Caco-2 (cell line): ENCODE measurements around the gene NFAT5. TPM values are rescaled to one million over a fixed set of nuclear protein-coding genes. Genes with fewer than 3 reads are reported as not detected.

Experiments used
- BruUV-seq: library from RNA; stranded (reverse); fragments of 400-500 nt; replicated peaks from 2 replicates; lab custom pipeline; 2021; lab: Mats Ljungman, UMichigan
- CTCF ChIA-PET: fragments of 300-600 bp; sonication (Branson Sonifier 250); formaldehyde crosslinking; loops from one replicate; lab custom pipeline; 2022; ENCODE audit warnings: antibody characterized with exemption; lab: Charles Lee
- POLR2A ChIA-PET: fragments of 300-600 bp; sonication (Branson Sonifier 250); formaldehyde crosslinking; loops from one replicate; lab custom pipeline; 2022; ENCODE audit warnings: antibody characterized with exemption; lab: Charles Lee
- DNase-seq, 2 experiments: peaks; one replicate each; pipeline versions ENCODE4 v3.0.0 to v3.0.0-alpha.2; 2020 to 2022
- H3K27me3 ChIP-seq: replicated peaks from 2 replicates; pipeline ENCODE4 v1.6.0; 2011; ENCODE audit warnings: low read length; ENCODE audit not compliant: control insufficient read depth, insufficient read depth
- H3K36me3 ChIP-seq: 2 replicates; pipeline ENCODE4 v1.5.1; 2011; ENCODE audit warnings: low read length; ENCODE audit not compliant: control insufficient read depth, insufficient read depth
- H3K4me1 ChIP-seq: fragments of 250-450 bp; sonication (Bioruptor Pico); 2 replicates; pipeline ENCODE4 v1.5.1; 2020; ENCODE audit warnings: mild to moderate bottlenecking
- H3K4me3 ChIP-seq: 2 replicates; pipeline ENCODE4 v1.5.1; 2011; ENCODE audit warnings: low read depth, mild to moderate bottlenecking, control low read depth, low read length
- H3K9me3 ChIP-seq: fragments of 250-450 bp; sonication (Bioruptor Pico); 2 replicates; pipeline ENCODE4 v1.5.1; 2020; ENCODE audit warnings: mild to moderate bottlenecking, moderate library complexity
- H3K27ac Mint-ChIP-seq: one replicate; pipeline ENCODE4 v1.8.0; 2022; ENCODE audit warnings: mixed read lengths; ENCODE audit not compliant: unreplicated experiment
- H3K27me3 Mint-ChIP-seq: one replicate; pipeline ENCODE4 v1.8.0; 2022; ENCODE audit warnings: mixed read lengths; ENCODE audit not compliant: insufficient read depth, unreplicated experiment
- H3K36me3 Mint-ChIP-seq: one replicate; pipeline ENCODE4 v1.8.0; 2022; ENCODE audit warnings: mild to moderate bottlenecking, mixed read lengths; ENCODE audit not compliant: insufficient read depth, unreplicated experiment
- H3K4me1 Mint-ChIP-seq: one replicate; pipeline ENCODE4 v1.8.0; 2022; ENCODE audit warnings: low read depth, mixed read lengths; ENCODE audit not compliant: unreplicated experiment
- H3K4me3 Mint-ChIP-seq: one replicate; pipeline ENCODE4 v1.8.0; 2022; ENCODE audit warnings: mild to moderate bottlenecking, moderate library complexity, mixed read lengths; ENCODE audit not compliant: unreplicated experiment
- H3K9me3 Mint-ChIP-seq: one replicate; pipeline ENCODE4 v1.8.0; 2022; ENCODE audit warnings: mixed read lengths; ENCODE audit not compliant: unreplicated experiment
- CTCF ChIP-seq, 2 experiments: fragments of 200-600 bp in 1 of 2; IDR thresholded peaks; 1 replicate in 1 of 2; 2 replicates in 1 of 2; pipeline versions ENCODE4 v1.5.1 to v1.8.0; 2011 to 2022; ENCODE audit warnings: antibody characterized with exemption in 1 of 2, control low read depth in 1 of 2, inconsistent platforms in 1 of 2, low read depth in 1 of 2, low read length in 1 of 2, mild to moderate bottlenecking in 1 of 2, moderate library complexity in 1 of 2; ENCODE audit not compliant: insufficient read depth in 1 of 2, severe bottlenecking in 1 of 2, unreplicated experiment in 1 of 2
- intact Hi-C: fragments of 100-400 bp; cut with micrococcal nuclease; formaldehyde crosslinking; loops from one replicate; pipeline ENCODE4 v1.10.0; 2022; ENCODE audit not compliant: unreplicated experiment
- total RNA-seq: library from RNA; stranded (reverse); gene quantifications from 2 replicates; pipeline ENCODE4 v1.2.3, GENCODE V29; 2022

NFAT5 gene
- total RNA-seq, 1 experiment from 2014 or later, result 87.6 TPM

- H3K4me1 Mint-ChIP-seq, result peaks cover 43% of the 10 kb centered on the region
- H3K4me1 ChIP-seq, result peaks cover 19% of the 10 kb centered on the region; the same call in 1 of the 2 replicates
- no peaks in the 10 kb centered on the region for H3K36me3 Mint-ChIP-seq
- no peaks in the 10 kb centered on the region; the same call in 1 of the 2 replicates for H3K9me3 ChIP-seq
- no peak for TF ChIP-seq CTCF (IDR thresholded peaks at IDR 0.05; ENCODE audit: insufficient read depth in 1 of 2, low read depth in 1 of 2, low read length in 1 of 2, severe bottlenecking in 1 of 2, unreplicated experiment in 1 of 2)
- POLR2A ChIA-PET, result no interaction called here
- H3K27ac Mint-ChIP-seq, result peak overlapping the region; percentile 54
- H3K27me3 ChIP-seq, result no peaks in the 10 kb centered on the region
- H3K4me3 Mint-ChIP-seq, result no peak overlapping the region
- no TSS peak for BruUV-seq
- CTCF ChIA-PET, result no interaction called here
- H3K36me3 ChIP-seq, result no peaks in the 10 kb centered on the region
- no peaks in the 10 kb centered on the region for H3K27me3 Mint-ChIP-seq
- H3K9me3 Mint-ChIP-seq, result peaks cover 20% of the 10 kb centered on the region
- intact Hi-C loops, result loop anchor here (10.0 kb wide), 1 partner anchor 569 kb away; no protein-coding TSS in a partner anchor
- no peak overlapping the region for H3K4me3 ChIP-seq
- no peak for DNase-seq
These were observed 42.0 kb upstream of the NFAT5 start for GRCh38 chr16:69523566-69524305.

- H3K36me3 Mint-ChIP-seq, result peaks cover 8% of the 10 kb centered on the region
- no peak overlapping the region for H3K27ac Mint-ChIP-seq
- H3K4me1 ChIP-seq, result peaks cover 33% of the 10 kb centered on the region
- no peaks in the 10 kb centered on the region for H3K27me3 Mint-ChIP-seq
- CTCF ChIA-PET, result no interaction called here
- H3K4me3 ChIP-seq, result no peak overlapping the region
- H3K36me3 ChIP-seq, result no peaks in the 10 kb centered on the region
- no peak overlapping the region for H3K4me3 Mint-ChIP-seq
- no peaks in the 10 kb centered on the region for H3K27me3 ChIP-seq
- intact Hi-C loops, result loop anchor here (10.0 kb wide), 1 partner anchor 572 kb away; no protein-coding TSS in a partner anchor
- peaks cover 28% of the 10 kb centered on the region for H3K4me1 Mint-ChIP-seq
- no TSS peak for BruUV-seq
- no peak for TF ChIP-seq CTCF (IDR thresholded peaks at IDR 0.05; ENCODE audit: insufficient read depth in 1 of 2, low read depth in 1 of 2, low read length in 1 of 2, severe bottlenecking in 1 of 2, unreplicated experiment in 1 of 2)
- no peaks in the 10 kb centered on the region; the same call in 1 of the 2 replicates for H3K9me3 ChIP-seq
- DNase-seq, result no peak
- peaks cover 12% of the 10 kb centered on the region for H3K9me3 Mint-ChIP-seq
- POLR2A ChIA-PET, result no interaction called here
These were observed 38.7 kb upstream of the NFAT5 start for GRCh38 chr16:69526831-69527655.

GRCh38 chr16:69531988-69532387, 33.8 kb upstream of the NFAT5 start:
- H3K36me3 Mint-ChIP-seq, result peaks cover 8% of the 10 kb centered on the region
- POLR2A ChIA-PET, result no interaction called here

More at GRCh38 chr16:69531988-69532387, 33.8 kb upstream of the NFAT5 start:
- H3K27ac Mint-ChIP-seq, result no peak overlapping the region
- H3K9me3 Mint-ChIP-seq, result no peaks in the 10 kb centered on the region
- Histone ChIP-seq H3K9me3 (no peaks in the 10 kb centered on the region), H3K4me3 (no peak overlapping the region), H3K36me3 (no peaks in the 10 kb centered on the region), H3K27me3 (no peaks in the 10 kb centered on the region), H3K4me1 (peaks cover 23% of the 10 kb centered on the region)
- CTCF ChIA-PET, result no interaction called here
- H3K27me3 Mint-ChIP-seq, result no peaks in the 10 kb centered on the region
- BruUV-seq, result no TSS peak
- H3K4me3 Mint-ChIP-seq, result no peak overlapping the region
- peaks cover 28% of the 10 kb centered on the region for H3K4me1 Mint-ChIP-seq
- intact Hi-C loops, result loop anchor here (2.0 kb wide), 2 partner anchors 29 to 33 kb away; partner anchors contain the start of gene NFAT5
- no peak for DNase-seq
- TF ChIP-seq CTCF (IDR thresholded peaks at IDR 0.05; ENCODE audit: insufficient read depth in 1 of 2, low read depth in 1 of 2, low read length in 1 of 2, severe bottlenecking in 1 of 2, unreplicated experiment in 1 of 2), result no peak
